Measurements from ENCODE around the gene SMPD3. TPM values are rescaled to one million over a fixed set of nuclear protein-coding genes. Genes with fewer than 3 reads are reported as not detected.
A peak's percentile ranks its signal among the peaks of the same experiment; 100 is the strongest.

Gene SMPD3
- polyA plus RNA-seq, 3 donors = 1.0 to 2.2 (median 1.5) TPM

GRCh38 chr16:68369697-68370580 lies 78.4 kb downstream of the SMPD3 start:
- DNase-seq = no peak

DNA sequence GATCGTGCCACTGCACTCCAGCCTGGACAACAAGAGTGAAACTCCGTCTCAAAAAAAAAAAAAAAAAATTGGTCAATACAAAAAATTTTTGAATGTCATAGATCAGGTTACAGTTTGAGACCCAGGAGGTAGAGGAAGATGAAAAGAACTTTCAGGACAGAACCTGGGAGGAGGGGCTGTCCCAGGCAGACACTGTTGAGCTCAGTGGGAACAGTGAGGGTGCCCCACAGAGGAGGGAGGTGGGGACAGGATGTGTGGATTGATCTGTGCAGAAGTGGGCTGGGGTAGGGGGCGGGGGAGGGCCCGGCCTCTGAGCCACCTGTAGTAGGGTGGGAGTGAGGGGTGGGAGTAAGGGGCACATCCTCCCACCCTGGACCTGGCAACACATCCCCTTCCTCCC lies 79.1 kb downstream of the SMPD3 start:
- no peak for DNase-seq

DNA sequence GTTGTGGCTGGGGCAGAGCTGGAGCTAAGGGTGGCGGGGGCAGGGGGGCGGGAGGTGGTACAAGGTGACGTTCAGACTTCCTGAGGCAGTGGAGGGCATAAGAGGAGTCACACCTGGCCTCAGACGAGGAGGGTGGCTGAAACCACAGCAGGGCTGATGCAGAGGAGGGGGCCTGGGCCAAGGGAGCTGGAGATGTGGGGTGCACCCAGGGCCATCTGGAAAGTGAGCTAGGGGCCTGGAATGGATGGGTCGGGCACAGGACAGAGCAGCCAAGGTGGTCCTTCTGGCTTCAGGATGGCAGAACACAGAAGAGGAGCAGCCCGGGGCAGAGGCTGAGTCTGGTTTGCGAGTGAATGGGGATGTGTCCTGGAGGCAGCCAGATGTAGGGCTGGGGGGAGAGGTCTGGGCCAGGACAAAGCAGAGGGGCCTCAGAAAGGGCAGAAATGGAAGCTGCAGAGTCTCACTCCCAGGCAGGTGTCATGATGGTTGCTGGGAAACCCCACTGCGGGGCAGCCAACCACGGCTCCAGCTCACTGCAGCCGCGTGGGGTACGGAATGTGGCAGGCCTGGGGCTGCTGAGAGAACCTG lies 79.9 kb downstream of the SMPD3 start:
- no peak for DNase-seq

- no peak for DNase-seq
Observed at GRCh38 chr16:68367891-68368290, 80.4 kb downstream of the SMPD3 start.

DNA sequence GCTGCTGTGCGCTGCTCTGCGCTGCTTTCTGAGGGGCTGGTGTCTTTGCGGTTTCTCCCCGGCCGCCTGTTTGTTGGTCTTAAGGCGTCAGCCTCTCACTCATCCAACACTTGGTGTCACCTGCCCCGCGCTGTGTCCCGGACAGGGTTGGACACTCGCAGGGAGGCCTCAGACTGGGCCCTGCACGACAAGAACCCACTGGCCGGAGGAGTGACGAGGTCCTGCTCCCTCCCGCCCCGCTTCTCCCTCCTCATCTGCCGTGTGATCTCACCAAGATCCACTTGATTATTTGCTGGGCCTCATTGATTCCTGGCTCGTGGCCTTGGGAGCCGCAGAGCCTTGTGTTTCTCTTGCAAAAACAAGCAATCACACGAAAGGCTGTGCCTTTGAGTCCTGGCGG lies 80.9 kb downstream of the SMPD3 start:
- no peak for DNase-seq

DNA sequence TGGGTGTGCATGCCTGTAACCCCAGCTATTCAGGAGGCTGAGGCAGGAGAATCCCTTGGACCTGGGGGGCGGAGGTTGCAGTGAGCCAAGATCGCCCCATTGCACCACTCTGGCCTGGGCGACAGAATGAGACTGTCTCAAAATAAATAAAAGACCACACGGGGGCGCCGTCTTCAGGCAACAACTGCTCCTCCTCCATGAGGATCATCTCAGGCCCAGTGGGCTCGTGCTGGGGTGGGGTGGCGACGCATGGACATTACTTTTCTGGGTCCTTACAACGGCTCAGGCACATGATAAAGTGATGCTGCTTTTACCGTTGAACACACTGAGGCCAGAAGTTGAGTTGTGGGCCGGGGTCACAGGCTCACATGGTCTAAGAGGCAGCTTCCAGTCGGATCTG lies 81.3 kb downstream of the SMPD3 start:
- DNase-seq = no peak

DNA sequence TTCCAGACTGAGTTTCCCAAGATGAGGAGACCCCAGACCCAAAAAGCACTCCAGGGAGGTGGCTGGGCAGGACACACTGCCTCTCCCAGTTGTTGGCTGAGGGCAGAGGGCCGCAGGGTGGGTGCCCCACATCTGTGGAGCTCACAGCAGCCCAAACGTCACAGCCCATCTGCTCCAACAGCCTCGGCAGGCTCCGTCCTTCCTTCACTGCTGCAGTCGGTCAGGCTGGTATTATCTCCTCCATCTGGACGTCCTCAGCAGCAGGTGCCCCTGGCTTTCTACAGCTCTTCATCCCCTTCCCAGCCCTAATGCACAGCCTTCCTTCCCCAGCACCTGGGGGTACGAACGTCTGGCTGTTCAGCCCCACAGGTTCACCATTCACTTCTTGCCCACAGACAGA lies 82.2 kb downstream of the SMPD3 start:
- no peak for DNase-seq

DNA sequence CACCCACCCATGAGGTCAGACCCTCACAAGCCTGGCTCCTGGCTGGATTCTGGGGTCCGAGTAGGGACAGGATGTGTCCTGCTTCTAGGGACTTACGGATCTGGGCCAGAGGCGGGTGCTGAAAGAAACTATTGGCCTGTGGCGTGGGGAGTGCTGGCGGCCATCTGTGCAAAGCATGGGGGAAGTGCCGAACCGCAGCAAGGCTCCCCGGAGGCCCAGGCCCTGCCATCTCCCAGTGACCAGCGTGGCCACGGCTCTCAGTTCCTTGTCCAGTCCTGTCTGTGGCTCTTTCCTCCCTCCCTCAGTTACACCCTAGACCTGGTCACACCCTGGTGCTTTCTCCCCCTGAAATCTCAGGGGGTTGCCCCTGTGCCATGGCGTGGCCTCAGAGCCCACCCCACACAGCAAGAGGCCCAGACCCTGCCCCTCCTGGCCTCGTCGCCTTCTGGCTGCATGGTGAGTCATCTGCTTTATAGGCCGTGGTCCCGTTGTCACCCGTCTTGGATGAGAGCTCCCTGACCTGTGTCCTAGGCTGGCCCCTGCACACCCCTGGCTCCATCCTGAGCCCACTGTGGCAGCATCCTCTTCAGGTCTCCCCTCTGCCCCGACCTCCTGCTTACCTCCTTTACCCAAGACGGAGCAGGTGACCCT lies 83.0 kb downstream of the SMPD3 start:
- DNase-seq = no peak

DNA sequence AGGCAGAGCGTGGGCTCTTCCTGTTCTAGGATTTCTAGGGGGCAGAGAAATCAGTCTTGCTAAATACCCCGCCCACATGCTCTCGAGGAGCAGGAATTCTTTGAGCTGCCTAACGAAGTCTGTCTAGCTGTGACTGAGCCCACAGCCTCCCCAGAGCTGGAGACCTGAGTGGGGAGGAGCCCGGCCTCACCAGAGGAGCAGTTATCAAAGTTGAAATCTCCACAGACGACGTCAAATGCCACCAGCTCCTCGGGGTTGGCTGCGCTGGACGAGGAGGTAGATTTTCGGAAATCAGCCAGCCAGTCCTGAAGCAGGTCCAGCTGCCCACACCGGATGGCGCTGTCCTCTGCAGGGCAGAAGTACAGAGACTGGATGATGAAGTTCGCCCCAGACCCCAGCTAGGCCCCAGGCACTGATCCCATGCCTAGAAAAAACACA lies 83.7 kb downstream of the SMPD3 start:
- no peak for DNase-seq

GRCh38 chr16:68363658-68364521 lies 84.4 kb downstream of the SMPD3 start:
- no peak for DNase-seq

- DNase-seq = peak; percentile 43
Observed at GRCh38 chr16:68362947-68363657, 85.2 kb downstream of the SMPD3 start.

- DNase-seq = no peak
Observed at GRCh38 chr16:68362262-68362913, 85.9 kb downstream of the SMPD3 start.

DNA sequence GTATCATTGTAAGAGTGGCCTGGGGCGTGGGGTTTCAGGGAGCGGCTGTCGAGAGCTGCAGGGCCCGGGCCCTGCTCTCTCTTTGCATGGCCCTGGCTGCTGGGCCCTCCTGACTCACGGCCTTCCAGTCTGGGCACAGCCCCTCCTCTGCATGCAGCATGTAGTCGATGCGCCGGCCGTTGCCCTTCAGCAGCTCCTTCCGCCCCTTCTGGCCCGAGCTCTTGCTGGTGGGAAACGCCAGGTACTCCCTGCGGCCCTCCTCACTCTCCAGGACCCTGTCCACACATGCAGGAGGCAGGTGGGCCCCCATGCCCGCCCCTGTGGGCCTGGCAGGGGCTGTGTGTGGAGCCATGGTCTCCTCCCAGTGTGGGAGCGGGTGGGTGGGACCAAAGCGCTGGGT lies 86.8 kb downstream of the SMPD3 start:
- no peak for DNase-seq

- no peak for DNase-seq
Observed at GRCh38 chr16:68360956-68361355, 87.4 kb downstream of the SMPD3 start.

DNA sequence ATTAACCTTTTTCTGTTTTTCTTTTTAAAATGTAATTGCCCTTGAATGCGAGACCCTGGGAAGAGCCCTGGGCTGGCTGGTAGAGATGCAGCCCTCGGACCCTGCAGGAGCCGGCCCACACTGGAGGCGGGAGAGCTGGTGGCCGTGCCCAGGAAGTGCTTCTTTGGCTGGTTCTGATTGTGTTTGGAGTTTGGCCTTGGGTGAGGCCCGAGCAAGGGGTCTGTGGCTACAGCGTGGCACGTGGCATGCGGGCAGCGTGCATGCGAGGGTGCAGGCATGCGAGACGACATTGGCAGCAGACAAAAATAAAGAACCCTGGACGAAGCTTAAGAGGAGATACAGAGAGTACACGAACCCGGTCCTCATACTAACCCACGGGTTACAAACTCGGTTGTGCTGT lies 87.8 kb downstream of the SMPD3 start:
- DNase-seq = no peak

- no peak for DNase-seq
Observed at GRCh38 chr16:68359398-68360191, 88.7 kb downstream of the SMPD3 start.

DNA sequence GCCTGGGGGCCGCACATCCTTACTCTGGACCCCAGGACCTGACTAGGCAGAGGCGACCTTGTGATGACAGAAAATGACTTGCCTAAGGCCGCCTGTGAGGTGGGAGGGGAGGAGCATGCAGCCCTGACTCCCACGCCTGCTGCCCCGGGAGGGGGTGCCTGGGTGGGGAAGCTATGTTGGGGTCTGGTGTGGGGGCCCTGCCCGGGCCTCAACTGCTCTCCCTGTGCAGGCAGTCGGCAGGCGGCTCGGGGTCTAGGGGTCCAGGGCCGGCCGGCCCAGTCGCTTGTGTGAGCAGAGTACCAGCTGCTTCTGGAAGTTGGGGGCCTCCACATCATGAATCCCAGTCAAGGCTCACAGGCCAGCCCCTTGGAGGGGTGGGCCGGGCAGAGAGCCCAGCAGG lies 89.4 kb downstream of the SMPD3 start:
- DNase-seq = no peak

DNA sequence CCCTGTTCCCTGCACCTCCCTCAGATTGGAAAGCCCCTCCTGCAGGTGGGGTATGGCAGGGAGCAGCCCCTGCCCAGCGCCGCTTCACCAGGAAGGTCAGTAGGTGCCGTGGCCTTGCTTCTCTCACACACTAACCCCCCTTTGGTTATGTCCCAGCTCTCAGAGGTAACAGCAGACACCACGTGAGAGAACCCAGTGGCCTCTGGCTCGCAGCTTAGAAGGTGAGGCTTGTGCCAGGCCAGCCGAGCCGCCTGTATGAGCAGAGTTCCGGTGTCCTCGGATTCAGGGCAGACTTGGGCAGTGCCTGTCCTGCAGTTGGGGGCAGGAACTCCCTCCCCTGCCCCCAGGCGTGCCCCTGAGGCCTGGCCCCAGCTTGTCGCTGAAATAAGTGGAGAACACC lies 90.4 kb downstream of the SMPD3 start:
- DNase-seq = no peak

- DNase-seq = no peak
Observed at GRCh38 chr16:68357521-68357922, 90.8 kb downstream of the SMPD3 start.

DNA sequence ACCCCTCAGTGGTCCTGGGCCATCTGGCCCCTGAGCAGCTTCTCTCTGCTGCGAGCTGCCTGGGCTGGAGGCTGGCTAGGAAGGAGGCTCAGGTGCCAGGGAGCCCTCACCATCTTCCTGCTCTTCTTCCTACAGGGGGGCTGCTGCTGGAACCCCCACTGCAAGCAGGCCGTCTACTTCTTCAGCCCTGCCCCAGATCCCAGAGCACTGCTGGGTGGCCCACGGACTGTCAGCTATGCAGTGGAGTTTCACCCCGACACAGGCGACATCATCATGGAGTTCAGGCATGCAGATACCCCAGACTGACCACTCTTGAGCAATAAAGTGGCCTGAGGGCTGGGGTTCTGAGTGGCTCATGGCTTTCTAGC lies 91.4 kb downstream of the SMPD3 start:
- no peak for DNase-seq
